GM23338 (cell line): ENCODE measurements around the gene APOB.

ENCODE experiments used
- CTCF ChIP-seq, 2 experiments: fragments of 200-600 bp in 1 of 2; sonication (generic) in 1 of 2; conservative IDR thresholded peaks; 2 replicates each; pipeline versions ENCODE4 v1.5.1 to v1.6.1; 2016 to 2017; ENCODE audit warnings: antibody characterized with exemption in 2 of 2, low read depth in 2 of 2, mild to moderate bottlenecking in 2 of 2, moderate library complexity in 1 of 2
- EZH2 ChIP-seq: fragments of 200-600 bp; sonication (generic); IDR thresholded peaks from one replicate; pipeline ENCODE4 v1.8.0; 2017; ENCODE audit warnings: antibody characterized with exemption, mild to moderate bottlenecking, low read depth; ENCODE audit not compliant: unreplicated experiment
- POLR2AphosphoS5 ChIP-seq: IDR thresholded peaks from 2 replicates; pipeline ENCODE4 v1.6.1; 2016; ENCODE audit warnings: antibody characterized with exemption, low read depth

- TF ChIP-seq CTCF (conservative IDR thresholded peaks at IDR 0.05; ENCODE audit: low read depth in 2 of 2) (no peak), POLR2AphosphoS5 (no peak), EZH2 (no peak)
Observed at GRCh38 chr2:21040468-21041377, 3.1 kb downstream of the APOB start.
